ENCODE results near the gene RAD51B. TPM values are rescaled to one million over a fixed set of nuclear protein-coding genes. Genes with fewer than 3 reads are reported as not detected.

The RAD51B gene
- total RNA-seq, 6 donors from 2014 or later = 10.6 to 63.9 (median 18.4) TPM

DNA sequence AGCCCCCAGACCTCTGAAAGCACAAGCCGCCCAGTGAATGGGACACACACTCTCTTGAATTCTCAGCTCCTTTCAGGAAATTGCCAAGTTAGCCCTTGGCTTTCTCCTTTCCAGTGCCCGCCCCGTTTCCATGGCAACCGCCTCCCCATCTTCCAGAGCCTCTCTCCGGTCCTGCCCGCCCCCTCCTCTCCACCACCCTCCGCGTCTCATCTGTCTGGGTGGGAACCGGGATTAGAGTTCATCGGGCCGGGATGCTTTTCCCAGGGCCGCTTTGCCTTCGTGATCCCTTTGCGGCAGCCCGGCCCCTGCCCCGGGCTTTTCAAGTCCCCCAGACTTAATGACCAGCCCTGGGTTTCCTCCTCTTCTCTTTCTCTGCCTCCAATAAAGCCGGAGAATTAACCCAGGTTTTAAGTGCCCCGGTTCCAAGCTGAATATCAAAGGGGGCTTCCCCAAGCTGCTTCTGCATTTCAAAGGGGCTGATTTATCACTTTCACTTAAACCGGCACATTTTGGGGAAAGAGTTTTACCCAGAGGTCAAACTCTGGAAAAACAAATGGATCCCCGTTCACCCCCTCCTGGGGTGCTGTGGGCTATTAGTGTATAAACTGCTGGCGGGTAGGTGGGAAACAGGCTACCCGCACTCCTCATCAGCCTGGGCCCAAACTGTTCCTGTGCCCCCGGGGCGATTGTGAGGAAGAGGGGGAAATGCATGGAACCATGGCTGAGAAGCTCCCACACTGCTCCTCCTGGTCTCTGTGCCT lies 871.6 kb downstream of the RAD51B start:
- no peak overlapping the region for H3K4me3 ChIP-seq
- ATAC-seq (ENCODE audit: low FRiP score in 2 of 2) (no peak), DNase-seq (peak; percentile 19 to 53)
- no peaks in the 10 kb centered on the region for H3K9me3 ChIP-seq
- WGBS, 2 donors = 89 to 92% methylated on average over 24 of the region's 24 CpGs
- H3K27me3 ChIP-seq = no peaks in the 10 kb centered on the region
- H3K27ac ChIP-seq = no peak overlapping the region
- H3K4me1 ChIP-seq = peaks cover 8 to 22% (median 14%) of the 10 kb centered on the region in 4 donors
- no peak for TF ChIP-seq POLR2A (IDR thresholded peaks at IDR 0.05)
- TF ChIP-seq EP300 (IDR thresholded peaks at IDR 0.05) = no peak
- TF ChIP-seq, protein P1, sequence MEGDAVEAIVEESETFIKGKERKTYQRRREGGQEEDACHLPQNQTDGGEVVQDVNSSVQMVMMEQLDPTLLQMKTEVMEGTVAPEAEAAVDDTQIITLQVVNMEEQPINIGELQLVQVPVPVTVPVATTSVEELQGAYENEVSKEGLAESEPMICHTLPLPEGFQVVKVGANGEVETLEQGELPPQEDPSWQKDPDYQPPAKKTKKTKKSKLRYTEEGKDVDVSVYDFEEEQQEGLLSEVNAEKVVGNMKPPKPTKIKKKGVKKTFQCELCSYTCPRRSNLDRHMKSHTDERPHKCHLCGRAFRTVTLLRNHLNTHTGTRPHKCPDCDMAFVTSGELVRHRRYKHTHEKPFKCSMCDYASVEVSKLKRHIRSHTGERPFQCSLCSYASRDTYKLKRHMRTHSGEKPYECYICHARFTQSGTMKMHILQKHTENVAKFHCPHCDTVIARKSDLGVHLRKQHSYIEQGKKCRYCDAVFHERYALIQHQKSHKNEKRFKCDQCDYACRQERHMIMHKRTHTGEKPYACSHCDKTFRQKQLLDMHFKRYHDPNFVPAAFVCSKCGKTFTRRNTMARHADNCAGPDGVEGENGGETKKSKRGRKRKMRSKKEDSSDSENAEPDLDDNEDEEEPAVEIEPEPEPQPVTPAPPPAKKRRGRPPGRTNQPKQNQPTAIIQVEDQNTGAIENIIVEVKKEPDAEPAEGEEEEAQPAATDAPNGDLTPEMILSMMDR (IDR thresholded peaks at IDR 0.05) = no peak
- TF ChIP-seq POLR2AphosphoS5 (IDR thresholded peaks at IDR 0.05) = no peak
- H3K36me3 ChIP-seq = no peaks in the 10 kb centered on the region

DNA sequence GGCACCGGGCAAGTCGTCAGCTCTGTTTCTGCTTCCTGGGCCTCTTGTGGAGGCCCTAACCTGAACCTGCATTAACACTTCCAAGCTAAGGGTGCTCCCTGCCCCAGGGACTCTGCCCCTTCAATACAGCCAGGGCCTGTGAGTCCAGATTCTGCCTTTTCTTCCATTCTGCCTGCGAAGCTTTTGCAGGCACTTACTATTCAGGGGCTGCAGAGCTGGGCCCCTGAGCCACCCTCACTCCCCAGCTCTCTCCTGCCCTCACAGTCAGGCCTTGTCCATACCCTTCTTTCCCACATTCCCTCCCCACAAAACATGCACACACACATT lies 872.2 kb downstream of the RAD51B start:
- no peak for TF ChIP-seq POLR2AphosphoS5 (IDR thresholded peaks at IDR 0.05)
- TF ChIP-seq, protein P1 (IDR thresholded peaks at IDR 0.05) = no peak
- no peak for TF ChIP-seq EP300 (IDR thresholded peaks at IDR 0.05)
- TF ChIP-seq POLR2A (IDR thresholded peaks at IDR 0.05) = no peak
- no peak for ATAC-seq (ENCODE audit: low FRiP score in 2 of 2)
- Histone ChIP-seq H3K4me1 (peaks cover 8 to 22% (median 14%) of the 10 kb centered on the region in 4 donors), H3K9me3 (no peaks in the 10 kb centered on the region), H3K27me3 (no peaks in the 10 kb centered on the region), H3K4me3 (no peak overlapping the region), H3K27ac (no peak overlapping the region), H3K36me3 (no peaks in the 10 kb centered on the region)
- 93 to 96% methylated on average over 3 of the region's 3 CpGs for WGBS, 2 donors
- DNase-seq = no peak

DNA sequence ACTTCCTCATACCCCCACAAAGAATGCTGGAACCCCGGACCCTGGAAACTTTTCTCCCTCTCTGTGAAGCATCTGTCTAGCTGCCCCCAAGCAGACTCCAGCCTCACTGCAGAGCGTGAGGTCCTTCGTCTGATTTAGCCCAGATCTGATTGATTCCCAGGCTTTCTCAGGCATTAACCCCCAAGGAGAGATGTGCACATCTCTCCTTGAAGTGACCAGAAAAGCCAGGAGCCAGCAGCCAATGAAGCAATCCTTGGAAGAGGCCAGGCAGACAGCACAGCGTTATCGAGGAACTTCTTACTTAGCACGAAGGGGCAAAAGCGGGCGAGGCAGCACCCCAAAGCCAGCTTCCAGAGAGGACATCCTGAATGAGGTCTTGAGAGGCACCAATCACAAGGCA lies 872.6 kb downstream of the RAD51B start:
- Histone ChIP-seq H3K27me3 (no peaks in the 10 kb centered on the region), H3K4me3 (no peak overlapping the region), H3K4me1 (peaks cover 8 to 22% (median 14%) of the 10 kb centered on the region in 4 donors), H3K9me3 (no peaks in the 10 kb centered on the region), H3K27ac (no peak overlapping the region), H3K36me3 (no peaks in the 10 kb centered on the region)
- TF ChIP-seq POLR2AphosphoS5 (IDR thresholded peaks at IDR 0.05) (no peak), POLR2A (IDR thresholded peaks at IDR 0.05) (no peak)
- TF ChIP-seq, protein P1 (IDR thresholded peaks at IDR 0.05) = no peak
- DNase-seq (no peak), ATAC-seq (ENCODE audit: low FRiP score in 2 of 2) (no peak)
- 78 to 81% methylated on average over 8 of the region's 8 CpGs for WGBS, 2 donors

DNA sequence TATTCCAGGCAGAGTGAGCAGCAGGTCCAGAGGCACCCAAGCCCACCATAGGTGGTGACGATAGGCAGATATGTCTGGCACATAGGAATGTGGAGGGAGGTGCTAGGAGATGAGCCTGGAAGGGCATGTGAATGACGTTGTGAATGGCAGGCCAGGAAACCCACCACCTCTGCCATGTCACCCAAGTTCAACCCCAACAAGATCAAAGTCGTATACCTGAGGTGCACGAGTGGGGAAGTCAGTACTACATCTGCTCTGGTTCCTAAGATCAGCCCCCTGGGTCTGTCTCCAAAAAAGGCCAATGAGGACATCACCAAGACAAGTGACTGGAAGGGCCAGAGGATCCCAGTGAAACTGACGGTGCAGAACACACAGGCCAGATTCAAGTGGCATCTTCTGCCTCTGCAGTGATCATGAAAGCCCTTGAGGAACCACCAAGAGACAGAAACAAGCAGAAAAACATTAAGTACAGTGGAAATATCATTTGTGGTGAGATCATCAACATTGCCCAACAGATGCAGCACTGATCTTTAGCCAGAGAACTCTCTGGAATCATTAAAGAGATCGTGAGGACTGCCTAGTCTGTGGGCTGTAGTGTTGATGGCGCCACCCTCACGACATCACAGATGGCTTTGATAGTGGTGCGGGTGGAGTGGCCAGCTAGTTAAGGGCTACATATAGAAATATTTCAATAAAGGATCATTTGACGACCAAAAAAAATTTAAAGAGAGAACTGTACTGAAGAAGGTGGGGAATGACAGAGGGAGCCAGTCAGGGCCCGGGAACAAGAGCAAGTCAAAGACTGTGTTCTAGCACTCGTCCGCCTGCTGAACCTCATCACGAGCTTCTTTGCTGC lies 873.6 kb downstream of the RAD51B start:
- H3K4me3 ChIP-seq = no peak overlapping the region
- H3K27ac ChIP-seq = no peak overlapping the region
- DNase-seq = peak in 1 of 2 donors; percentile 6
- no peaks in the 10 kb centered on the region for H3K9me3 ChIP-seq
- 86 to 92% methylated on average over 14 of the region's 14 CpGs for WGBS, 2 donors
- peak in 1 of 2 donors; percentile 60 for ATAC-seq (ENCODE audit: low FRiP score in 2 of 2)
- no peaks in the 10 kb centered on the region for H3K36me3 ChIP-seq
- H3K27me3 ChIP-seq = no peaks in the 10 kb centered on the region
- TF ChIP-seq POLR2AphosphoS5 (IDR thresholded peaks at IDR 0.05) (peak in 1 of 2 donors; percentile 25), POLR2A (IDR thresholded peaks at IDR 0.05) (no peak)
- H3K4me1 ChIP-seq = peaks cover 8 to 22% (median 14%) of the 10 kb centered on the region in 4 donors

DNA sequence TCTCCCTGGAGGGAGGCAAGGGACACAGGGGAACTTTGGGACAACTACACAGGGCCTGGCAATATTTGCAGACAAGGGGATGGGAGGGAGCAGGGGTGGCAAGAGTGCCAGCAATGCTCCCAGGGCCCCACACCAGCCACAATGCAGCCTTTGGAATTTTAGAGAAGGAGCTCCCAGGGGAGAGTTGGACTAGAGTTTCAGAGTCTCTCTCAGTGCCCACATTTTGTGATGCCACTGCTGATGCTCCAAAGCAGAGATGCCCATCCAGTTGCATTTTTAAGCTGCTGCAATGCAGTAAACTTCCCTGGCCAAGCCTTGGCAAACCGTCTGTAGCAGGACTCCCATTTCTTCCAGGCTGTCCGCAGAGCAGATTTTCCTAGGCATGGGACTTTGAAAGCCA lies 874.3 kb downstream of the RAD51B start:
- peaks cover 5 to 20% (median 13%) of the 10 kb centered on the region in 4 donors for H3K4me1 ChIP-seq
- H3K9me3 ChIP-seq = no peaks in the 10 kb centered on the region
- peak in 1 of 2 donors; percentile 16 for DNase-seq
- H3K36me3 ChIP-seq = no peaks in the 10 kb centered on the region
- no peak for ATAC-seq (ENCODE audit: low FRiP score in 2 of 2)
- no peak overlapping the region for H3K27ac ChIP-seq
- WGBS, 2 donors = 90 to 93% methylated on average over 2 of the region's 2 CpGs
- TF ChIP-seq POLR2A (IDR thresholded peaks at IDR 0.05) = no peak
- TF ChIP-seq, protein P1 (IDR thresholded peaks at IDR 0.05) = no peak
- TF ChIP-seq POLR2AphosphoS5 (IDR thresholded peaks at IDR 0.05) = no peak
- no peak for TF ChIP-seq EP300 (IDR thresholded peaks at IDR 0.05)
- H3K4me3 ChIP-seq = no peak overlapping the region
- no peaks in the 10 kb centered on the region for H3K27me3 ChIP-seq

Data from upper lobe of left lung (tissue), 6 donors.